Activated T-cell treated with anti-CD3 and anti-CD28 coated beads for 4 hours (primary cell): ENCODE results near the gene CSMD2.

Experiments used
- DNase-seq: peaks from one replicate; pipeline ENCODE4 v3.0.0-alpha.2; 2020

CSMD2 gene

DNA sequence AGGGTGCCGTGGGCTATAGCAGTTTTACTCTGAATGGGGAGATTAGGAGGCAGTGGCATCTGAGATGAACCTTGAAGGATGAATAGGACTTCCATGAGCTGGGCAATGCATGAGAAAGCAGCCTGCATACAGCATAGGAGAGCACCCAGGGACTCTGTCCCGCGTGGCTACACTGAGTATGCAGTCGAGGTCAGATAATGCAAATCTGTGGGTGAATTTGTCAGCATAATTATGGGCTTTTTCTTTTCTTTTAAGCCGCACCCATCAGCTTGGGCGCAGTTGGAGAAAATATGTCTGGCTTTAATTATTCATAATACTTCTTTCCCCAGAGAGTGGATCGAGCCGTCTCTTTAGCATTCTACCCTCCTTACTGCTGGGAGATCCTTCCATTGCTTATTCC lies 504.1 kb downstream of the CSMD2 start:
- DNase-seq = no peak

DNA sequence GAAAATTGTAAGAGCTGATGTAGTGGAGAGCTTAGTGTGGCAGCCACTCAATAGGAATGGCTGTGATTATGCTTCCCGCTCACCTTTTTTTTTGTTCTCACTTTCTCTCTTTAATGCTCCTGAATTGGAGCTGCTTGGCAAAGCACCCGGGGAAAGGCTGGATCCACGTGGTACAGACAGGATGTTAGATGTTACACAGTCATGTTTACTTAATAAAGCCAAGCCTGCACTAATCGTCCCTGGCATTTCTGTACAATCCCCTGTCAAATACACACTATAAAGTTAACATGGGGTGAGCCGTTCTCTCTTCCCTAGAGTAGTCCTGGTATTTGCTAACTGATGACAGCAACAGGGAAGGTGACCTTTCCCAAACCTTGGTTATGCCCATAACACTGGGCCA lies 504.8 kb downstream of the CSMD2 start:
- no peak for DNase-seq

DNA sequence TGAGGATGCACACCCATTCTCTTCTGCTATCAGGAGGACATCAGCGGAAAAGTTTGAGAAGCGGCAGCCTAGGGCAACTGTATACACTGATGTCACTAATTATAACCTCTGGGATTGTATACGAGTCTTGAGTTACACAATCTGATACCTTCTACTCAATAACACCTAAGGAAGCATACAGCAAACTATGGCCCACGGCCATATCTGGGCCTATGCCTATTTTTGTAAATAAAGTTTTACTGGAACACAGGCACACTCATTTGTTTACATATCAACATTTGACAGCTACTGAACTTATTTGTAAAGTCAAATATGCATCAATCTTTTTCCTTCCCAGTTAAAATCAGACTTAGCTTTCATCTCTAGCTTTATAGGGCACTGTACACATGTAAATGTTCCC lies 505.4 kb downstream of the CSMD2 start:
- DNase-seq = no peak

DNA sequence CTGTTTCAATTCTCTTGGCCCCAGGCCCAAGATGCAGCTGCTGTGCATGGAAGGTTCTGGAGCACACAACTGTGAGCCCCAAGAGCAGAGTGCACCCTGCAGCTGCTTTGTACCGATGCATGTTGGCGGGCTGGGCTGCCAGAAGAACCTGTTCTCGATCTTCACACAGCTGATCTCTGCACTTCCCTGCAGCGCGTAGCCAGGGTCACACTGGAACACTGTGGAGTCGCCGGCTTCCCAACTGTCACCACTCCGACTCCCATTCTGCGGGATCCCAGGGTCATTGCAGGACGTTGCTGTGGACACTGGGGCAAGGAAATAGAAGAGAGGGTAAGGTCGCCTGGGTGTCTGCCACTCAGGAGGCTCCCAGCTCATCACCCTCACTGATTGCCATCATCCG lies 507.2 kb downstream of the CSMD2 start:
- DNase-seq = no peak

DNA sequence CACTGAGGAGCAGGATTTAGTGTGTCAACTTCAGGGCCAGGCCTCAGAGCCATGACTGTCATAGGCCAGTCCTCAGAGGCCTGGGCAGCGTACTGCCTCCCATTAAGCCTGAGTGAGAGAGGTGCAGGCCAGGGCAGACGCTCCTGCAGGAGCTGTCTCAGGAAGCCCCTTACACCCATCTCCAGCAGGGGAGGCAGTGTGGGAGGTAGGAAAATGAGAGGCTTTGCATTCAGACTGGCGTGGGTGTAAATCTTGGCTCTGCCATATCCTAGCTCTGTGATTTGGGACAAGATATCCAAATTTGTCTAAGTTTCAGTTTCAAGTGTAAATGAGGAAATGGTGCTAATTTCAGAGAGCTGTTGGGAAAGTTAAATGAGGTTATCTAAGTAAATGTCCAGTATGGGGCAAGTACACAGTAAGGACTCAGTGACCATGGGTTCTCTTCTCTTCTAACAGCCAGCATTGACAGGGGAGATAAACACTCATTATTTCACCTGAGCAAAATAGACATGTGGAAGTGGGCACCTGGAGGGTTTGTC lies 508.5 kb downstream of the CSMD2 start:
- DNase-seq = no peak

DNA sequence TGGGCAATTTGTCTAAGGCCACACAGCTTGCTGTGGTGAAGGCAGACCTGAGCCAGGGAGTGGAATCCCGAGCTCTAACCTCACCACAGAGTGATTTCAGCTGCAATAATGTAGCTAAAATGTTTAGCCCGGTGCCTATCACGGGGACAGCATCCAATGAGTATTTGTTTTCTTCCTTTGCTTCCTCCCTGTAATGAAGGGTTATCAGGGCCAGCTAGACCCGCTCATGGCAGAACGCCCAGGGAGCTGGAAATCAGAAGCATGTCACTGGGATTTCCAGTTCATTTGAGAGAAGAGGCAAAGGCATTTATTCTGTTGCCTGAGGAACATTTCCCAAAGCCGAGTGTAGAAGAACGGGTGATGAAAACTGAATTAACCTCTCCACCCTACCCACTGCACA lies 509.5 kb downstream of the CSMD2 start:
- no peak for DNase-seq

DNA sequence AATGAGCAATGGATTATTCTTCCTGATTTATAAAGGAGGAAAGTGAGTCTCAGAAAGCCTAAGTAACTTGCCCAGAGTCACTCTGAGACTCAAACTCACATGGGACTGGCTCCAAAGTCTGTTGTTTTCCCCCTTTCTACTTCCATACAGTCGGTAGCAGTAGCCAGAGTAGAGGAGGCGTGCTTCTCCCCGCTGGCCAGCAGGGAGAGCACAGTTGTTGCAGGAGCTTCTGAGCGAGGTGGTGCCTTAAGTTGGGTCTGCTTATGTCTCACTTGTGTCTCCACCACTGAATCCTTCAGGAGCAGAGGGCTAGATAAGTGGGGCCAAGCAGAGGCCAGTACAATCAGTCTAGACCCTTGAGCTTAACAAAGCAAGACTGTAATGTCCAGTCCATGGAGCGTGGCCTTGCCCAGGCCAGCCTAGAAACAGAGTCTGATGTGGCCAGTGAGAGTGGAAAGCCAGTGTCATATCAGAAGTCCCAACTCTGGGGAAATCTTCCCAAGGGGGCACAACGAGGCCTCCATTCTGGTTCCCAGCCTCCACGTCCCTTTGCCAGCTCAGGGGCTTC lies 510.7 kb downstream of the CSMD2 start:
- DNase-seq = no peak

DNA sequence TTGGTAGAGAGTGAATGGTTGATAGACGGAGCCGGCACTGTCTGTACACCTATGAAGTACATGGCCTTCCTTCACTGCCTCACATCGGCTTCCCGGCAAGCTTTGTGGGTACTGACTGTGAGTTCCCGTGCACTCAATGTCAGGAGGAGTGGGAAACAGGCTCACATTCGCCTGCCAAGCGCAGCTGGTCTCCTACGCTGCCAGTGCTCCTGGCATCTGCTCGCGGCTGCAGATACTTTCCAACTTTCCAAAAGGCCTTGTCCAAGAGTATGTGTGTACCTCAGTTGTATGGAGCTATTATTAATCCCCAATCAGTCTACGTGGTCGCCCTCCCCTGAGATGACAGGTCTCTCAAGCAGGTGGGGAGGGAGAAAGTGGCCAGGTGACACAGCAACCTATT lies 511.8 kb downstream of the CSMD2 start:
- DNase-seq = no peak

DNA sequence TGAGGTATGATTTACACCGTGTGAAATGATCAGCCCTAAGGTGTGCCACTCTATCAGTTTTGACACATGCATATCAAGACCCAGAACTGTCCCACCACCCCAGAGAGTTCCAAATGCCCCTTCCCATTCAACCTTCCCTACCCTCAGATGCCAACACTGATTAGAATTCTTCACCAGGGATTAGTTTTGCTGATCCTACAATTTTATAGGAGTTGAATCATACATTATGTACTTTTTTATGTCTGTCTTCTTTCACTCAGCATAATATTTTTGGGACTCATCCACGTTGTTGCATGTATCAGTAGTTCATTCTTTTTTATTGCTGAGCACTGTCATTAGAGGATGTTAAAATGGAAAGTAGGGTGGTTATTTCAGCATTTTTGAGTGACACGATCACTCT lies 514.3 kb downstream of the CSMD2 start:
- DNase-seq = no peak

DNA sequence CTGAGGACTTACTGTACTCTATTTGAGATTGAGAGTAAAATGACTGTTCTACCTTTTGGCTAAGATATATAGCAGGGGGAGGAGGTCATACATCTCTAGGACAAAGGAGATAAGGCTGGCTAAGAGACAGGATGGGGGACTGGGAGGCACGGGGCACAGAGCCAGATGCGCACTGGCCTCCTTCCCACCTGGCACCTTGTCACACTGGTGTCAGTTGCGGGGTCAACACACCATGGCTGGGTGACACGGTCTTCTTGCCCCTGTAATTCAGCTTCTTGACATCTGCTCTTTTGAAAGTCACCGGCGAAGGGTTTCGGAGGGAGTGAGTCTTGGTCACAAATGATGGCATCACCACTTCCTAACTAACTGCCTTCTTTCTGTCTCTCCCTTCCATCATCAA lies 515.3 kb downstream of the CSMD2 start:
- no peak for DNase-seq

DNA sequence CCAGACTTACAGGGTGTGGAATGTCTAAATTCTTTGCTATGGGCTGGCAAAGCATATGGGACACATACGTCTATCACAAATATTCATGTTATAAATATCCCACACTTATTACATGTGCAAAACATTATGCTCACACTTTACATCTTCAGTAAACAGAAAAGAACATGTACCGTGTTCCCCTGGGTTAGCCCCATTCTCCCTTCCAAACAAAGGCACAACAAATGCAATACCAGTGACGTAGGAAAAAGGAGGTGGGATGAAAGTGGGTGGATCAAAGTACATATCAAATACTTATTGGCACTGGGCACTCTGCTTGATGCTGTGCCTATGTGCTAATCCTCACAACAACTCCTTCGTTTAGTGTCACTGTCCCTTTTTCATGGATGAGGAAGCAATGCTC lies 521.8 kb downstream of the CSMD2 start:
- no peak for DNase-seq

DNA sequence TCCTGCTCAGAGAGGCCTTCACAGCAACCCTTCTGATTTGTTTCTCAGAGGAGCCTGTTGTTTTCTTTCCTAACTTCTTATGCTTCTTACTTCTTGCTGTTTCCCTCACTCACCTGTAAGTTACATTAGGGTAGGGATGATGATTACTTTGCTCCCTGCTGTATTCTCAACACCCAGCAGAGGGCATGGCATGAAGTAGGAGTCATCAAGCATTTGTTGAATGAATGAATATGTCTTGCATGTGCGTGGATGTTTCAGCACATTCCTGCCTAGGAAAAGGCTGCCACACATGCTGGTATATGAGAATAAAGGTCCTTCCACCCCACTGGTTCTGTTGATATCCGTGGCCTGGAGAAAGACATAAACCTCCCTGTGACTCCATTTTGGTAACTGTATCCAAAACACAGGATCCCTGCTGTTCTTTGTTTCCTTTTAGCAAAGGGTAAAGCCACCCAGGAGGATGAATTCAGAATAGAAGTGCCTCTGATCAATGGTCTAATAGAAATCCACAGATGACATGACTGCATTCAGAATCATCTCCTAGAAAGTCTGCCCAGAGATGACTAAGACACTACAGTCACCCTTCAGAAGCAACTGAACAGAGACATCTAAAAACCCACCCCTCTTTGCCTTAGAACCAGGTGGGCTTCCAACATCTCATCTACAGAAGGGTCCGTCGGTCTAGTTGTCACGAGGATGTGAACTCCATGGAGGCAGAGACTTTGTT lies 523.8 kb downstream of the CSMD2 start:
- no peak for DNase-seq

DNA sequence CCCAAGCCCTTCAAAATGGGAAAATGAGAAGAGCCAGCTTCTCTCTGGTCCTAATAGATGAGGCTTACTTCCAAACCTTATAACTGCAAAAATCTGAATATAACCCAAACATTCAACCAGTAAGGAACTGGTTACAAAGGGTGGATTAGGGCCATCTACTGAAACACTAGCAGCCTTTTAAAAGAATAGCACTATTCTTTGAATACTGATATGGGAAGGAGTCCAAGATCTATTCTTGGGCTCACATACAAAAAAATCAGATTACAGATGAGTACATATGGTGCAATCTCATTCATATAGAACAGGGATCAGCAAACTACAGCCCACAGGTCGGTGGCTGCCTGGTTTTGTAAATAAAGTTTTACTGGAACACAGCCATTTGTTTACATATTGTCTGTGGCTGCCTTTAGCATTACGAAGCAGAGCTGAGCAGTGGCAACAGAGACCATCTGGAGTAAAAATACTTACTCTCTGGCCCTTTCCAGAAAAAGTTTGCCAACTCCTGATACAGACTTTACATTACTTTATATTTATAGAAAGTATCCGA lies 524.8 kb downstream of the CSMD2 start:
- DNase-seq = no peak

DNA sequence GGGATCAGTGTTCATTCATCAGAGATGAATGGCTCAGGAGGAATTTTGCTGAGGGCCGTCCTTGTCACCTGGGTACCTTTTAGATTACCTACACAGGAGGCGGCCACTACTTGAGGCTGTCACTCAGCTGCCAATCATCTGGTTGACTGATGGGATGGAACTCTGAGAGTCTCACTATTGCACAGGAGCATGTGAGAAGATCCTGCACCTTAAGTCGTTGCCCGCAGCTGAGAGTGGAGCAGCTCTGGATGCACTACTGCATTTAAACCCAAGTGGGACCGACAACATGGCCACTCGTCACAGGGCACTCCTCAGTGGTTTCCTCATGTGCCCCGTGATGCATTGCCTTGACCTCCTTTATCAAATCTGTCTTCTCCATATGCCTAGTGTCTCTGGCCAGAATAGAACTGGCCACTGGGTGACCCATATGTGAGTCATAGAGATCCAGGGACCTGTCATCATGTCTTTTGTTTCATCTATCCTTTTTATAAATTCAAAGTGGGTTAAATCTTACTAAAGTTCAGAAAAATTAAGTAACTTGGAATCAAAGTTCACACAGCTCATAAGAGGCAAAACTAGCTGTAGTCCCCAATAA lies 527.1 kb downstream of the CSMD2 start:
- no peak for DNase-seq

DNA sequence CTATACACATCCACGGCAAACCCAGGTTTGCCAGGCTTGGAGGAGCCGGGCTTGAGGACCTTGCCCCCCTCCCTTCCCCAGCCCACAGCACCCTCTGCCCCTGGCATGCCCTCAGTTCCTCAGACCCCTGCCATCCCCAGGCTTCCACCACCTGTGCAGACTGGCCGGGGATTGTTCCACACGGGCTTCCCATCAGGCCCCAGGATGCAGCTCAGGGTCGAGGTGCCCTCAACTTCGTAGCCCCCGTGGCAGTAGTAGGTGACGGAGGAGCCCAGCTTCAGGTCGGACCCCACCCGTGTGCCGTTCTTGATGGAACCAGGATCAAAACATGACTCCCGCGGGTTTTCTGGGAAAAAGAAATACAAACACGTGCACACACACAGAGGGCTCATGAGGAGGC lies 528.8 kb downstream of the CSMD2 start:
- no peak for DNase-seq

DNA sequence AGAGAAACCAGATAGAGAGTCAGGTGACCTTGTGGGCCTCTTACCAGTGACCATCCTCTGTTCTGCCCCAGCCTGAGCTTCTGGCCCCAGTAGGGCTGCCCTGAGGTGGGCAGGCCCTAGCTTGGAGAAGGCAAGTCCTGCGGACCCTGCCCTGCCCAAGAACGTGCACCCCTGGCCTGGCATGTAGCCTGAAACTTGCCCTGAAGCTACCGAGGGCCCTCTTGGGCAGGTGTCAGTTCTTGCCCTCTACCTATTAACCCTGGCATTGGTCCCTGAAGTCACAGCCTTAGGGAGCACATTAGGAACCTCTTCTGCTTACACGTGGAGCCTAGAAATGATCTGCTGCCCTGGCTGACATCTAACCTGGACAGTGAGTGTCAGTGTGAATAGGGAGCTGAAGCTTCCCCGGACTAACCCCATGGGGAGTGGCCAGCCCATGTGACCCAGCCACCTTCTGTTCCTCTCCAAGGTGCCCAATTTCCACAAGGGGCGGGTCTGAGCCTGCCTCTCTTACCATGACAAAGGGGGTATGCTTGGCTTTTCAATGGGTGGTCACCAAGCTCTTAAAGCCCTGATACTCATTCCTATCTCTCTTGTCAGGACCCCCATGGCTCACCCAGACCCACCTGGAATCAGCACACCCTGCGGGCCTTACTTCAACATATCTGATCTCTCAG lies 529.6 kb downstream of the CSMD2 start:
- no peak for DNase-seq

DNA sequence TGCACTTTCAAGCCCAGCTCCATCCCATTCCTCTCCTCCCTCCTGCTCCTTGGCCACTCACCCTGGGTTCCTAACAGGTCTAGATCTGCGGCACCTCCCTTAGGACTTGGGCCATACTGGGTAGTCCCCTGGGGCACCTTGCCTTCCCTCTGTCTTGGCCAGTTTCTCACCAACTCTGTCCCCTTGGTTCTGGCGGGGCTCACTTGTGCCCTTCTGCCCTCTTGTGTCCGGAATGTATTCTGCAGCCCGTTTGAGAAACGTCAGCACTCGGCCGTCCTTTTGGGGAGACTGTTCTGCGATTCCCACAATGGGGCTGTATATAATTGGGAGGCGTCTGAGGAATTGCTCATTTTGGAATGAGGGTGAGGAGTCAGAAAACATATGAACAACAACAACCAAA lies 530.2 kb downstream of the CSMD2 start:
- DNase-seq = no peak

DNA sequence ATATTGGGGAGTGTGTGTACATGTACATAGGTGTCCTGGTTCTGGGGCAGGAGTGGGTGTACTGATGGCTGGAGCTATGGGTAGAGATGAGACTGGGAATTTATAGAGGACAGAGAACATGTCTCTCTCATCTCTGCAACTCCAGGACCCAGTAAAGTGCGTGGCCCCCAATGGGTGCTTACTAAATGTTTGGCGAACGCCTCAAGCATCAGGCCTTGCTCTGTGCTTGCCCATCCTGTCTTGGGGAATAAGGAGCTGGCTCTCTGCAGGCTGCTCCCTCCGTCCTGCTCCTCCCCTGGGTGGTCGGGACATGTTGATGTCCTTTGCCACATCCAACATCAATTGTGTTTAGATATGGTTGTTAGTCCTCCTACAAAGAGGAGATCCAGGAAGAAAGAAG lies 530.9 kb downstream of the CSMD2 start:
- DNase-seq = no peak

DNA sequence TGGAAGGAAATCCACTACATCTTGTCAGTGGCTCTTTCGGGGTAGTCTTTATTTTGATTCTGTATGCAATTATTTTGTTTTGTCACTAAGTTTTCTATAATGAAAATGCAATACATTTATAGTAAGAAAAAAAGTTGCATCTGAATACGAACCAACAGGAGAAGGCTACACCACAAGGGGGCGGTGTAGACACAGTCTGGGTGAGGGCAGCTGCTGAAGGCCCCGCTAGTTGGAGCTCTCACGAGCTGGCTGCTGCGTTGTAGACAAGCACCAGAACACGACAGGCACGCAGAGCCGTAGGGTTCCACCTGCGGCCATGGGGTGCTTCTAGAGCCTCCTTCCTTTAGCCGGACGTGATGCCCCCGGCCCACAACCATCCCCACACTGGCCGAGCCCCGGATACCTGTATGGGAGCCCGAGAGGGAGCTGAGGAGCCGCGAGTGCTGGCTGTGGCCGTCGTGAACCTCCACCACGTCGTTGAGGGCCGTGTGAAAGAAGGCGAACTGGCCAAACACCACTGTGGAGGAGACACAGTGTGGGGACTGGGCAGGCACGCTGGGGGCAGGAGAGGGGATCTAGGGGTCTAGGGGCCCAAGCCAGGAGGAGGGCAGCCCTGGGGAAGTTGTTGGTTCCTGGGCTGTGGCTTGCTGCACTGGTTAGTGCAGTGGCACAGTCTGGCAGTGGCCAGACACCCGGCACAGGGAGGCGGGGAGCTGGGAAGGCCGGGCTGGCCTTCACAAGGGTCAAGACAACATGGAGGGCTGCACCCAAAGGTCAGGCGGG lies 531.8 kb downstream of the CSMD2 start:
- peak; percentile 84 for DNase-seq

DNA sequence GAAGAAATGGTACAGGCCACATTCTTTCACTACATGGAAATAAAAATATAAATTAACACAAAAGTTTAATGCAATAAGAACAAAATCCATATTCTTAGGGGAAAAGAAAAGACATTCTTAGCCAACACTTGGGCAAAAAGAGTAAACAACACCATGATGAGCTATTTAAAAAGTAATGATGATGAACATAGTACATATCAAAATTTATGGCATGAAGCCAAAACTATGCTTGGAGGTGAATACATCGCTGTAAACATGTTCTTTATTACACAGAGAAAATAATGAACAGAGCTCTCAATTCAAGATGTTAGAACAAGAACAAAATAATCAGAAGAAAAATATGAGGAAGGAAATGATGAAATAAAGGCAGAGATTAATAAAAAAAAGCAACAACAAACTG lies 534.3 kb downstream of the CSMD2 start:
- no peak for DNase-seq

DNA sequence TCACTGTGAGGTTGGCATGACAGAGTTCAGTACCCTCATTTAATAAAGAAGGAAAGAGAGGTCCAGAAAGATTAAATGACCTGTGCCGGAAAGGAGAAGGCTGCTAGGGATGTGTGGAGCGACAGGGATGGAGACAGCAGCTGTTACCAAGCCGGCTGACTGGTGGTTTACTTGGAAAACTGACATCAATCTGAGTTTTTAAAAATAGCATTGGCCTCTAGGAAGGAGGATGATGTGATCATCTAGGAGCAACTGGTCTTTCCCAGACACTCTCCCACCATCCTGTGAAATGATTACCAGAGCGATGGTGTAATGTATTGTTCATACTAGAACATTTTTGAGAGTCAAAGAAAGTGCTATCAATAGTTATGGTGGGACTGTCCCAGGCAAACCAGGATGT lies 538.2 kb downstream of the CSMD2 start:
- DNase-seq = no peak

DNA sequence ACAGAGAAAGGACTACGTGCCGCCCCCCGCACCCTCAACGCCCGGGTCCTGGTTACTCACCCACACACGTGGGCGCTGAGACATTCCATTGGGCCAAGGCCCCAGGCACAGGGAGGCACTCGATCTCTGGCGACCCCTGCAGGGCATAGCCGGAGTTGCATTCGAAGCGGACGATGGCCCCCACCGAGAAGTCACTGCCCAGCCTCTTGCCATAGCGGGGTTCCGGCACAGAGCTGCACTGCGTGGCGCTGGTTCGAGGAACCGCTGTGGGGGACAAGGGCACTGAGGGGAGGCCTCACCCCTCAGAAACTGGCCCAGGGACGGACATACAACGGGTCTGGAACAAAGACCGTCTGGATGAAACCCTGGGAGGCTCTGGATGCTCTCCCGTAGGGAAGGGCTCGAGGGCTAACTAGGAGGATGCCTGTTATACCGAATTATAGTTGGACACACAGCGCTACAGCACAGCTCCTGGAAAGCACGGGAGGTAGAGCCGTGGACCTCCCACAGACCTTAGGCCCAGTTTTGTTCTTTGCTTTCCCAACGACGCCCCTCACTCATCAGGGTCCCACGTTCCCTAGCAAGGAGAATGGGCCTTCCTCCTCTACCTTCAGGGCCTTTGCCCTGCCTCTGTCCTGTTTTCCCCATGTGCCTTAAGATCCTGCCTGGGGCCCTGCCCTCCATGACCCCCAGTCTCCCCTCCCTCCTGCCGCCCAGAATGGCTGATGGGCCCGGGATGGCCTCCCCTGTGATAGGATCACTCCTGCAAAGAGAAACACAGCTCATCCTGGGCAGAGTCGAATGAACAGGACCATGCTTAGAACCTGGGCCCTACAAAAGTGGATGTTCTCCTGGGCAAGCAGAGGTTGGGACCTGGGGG lies 539.8 kb downstream of the CSMD2 start:
- DNase-seq = no peak
